GM12878 (cell line): ENCODE measurements around the gene GDNF. TPM values are rescaled to one million over a fixed set of nuclear protein-coding genes. Genes with fewer than 3 reads are reported as not detected.
A peak's percentile ranks its signal among the peaks of the same experiment; 100 is the strongest.

Experiments used
- ATAC-seq: fragments of 200-7000 bp; cut with Tn5 transposase; 3 replicates; pipeline ENCODE4 v1.9.1; 2020; ENCODE audit warnings: mild to moderate bottlenecking, moderate library complexity
- BruUV-seq: library from RNA; stranded (reverse); fragments of 400-500 nt; replicated peaks from 2 replicates; lab custom pipeline; 2021; lab: Mats Ljungman, UMichigan
- CTCF ChIA-PET: fragments of 300-600 bp; sonication (Branson Sonifier 250); formaldehyde crosslinking; extraction: SDS; loops from one replicate; lab custom pipeline; 2021; ENCODE audit warnings: inconsistent platforms; lab: Yijun Ruan, JAX
- POLR2A ChIA-PET: fragments of 350-600 bp; formaldehyde crosslinking; extraction: SDS; loops from one replicate; lab custom pipeline; 2021; ENCODE audit warnings: inconsistent platforms; lab: Charles Lee
- RAD21 ChIA-PET: fragments of 300-600 bp; sonication (Branson Sonifier 250); formaldehyde crosslinking; loops from one replicate; lab custom pipeline; 2023; ENCODE audit warnings: antibody characterized with exemption; ENCODE audit not compliant: unreplicated experiment; lab: Charles Lee
- SMC1A ChIA-PET: fragments of 300-600 bp; sonication (Branson Sonifier 250); formaldehyde crosslinking; loops from one replicate; lab custom pipeline; 2023; ENCODE audit not compliant: unreplicated experiment, uncharacterized antibody; lab: Charles Lee
- DNase-seq: peaks from one replicate; pipeline ENCODE4 v3.0.0-alpha.2; 2011; ENCODE audit warnings: low read depth, low spot score
- FAIRE-seq: peaks from 3 replicates; lab custom pipeline; 2011; peaks lifted over from hg19 to GRCh38; lab: Jason Lieb, UNC
- H2AFZ ChIP-seq: 2 replicates; pipeline ENCODE4 v1.6.0; 2011; ENCODE audit warnings: low read depth, low read length, control low read depth; ENCODE audit not compliant: control insufficient read depth
- H3K27ac ChIP-seq: 2 replicates; pipeline ENCODE4 v1.5.1; 2011; ENCODE audit warnings: control low read depth; ENCODE audit not compliant: control insufficient read depth, insufficient read depth
- H3K27me3 ChIP-seq, 2 experiments: replicated peaks in 1 of 2; 2 replicates each; pipeline versions ENCODE4 v1.6.0 to v1.6.1; 2011; ENCODE audit warnings: low read length in 1 of 2; ENCODE audit not compliant: control insufficient read depth in 2 of 2, insufficient read depth in 2 of 2
- H3K36me3 ChIP-seq, 2 experiments: 2 replicates each; pipeline ENCODE4 v1.5.1; 2011; ENCODE audit warnings: low read length in 1 of 2; ENCODE audit not compliant: control insufficient read depth in 2 of 2, insufficient read depth in 2 of 2
- H3K4me1 ChIP-seq: 2 replicates; pipeline ENCODE4 v1.6.1; 2011; ENCODE audit warnings: mild to moderate bottlenecking, low read length, moderate library complexity, mixed read lengths; ENCODE audit not compliant: control insufficient read depth, insufficient read depth
- H3K4me2 ChIP-seq: 2 replicates; pipeline ENCODE4 v1.6.0; 2011; ENCODE audit warnings: control low read depth; ENCODE audit not compliant: control insufficient read depth, insufficient read depth
- H3K4me3 ChIP-seq: fragments of 200-600 bp; sonication (generic); 2 replicates; pipeline ENCODE4 v1.5.1; 2016
- H3K79me2 ChIP-seq: 2 replicates; pipeline ENCODE4 v1.6.0; 2011; ENCODE audit warnings: low read length; ENCODE audit not compliant: control insufficient read depth, insufficient read depth
- H3K9ac ChIP-seq: 2 replicates; pipeline ENCODE4 v1.8.0; 2011; ENCODE audit warnings: low read length, control low read depth, mixed read lengths; ENCODE audit not compliant: control insufficient read depth, insufficient read depth
- H3K9me3 ChIP-seq: replicated peaks from 3 replicates; pipeline ENCODE4 v1.5.1; 2011; ENCODE audit warnings: mild to moderate bottlenecking, low read length; ENCODE audit not compliant: control insufficient read depth, insufficient read depth
- H4K20me1 ChIP-seq: 2 replicates; pipeline ENCODE4 v1.6.0; 2011; ENCODE audit not compliant: control insufficient read depth, insufficient read depth
- ATF7 ChIP-seq: fragments of 450-650 bp; IDR thresholded peaks from 2 replicates; pipeline ENCODE4 v1.6.1; 2016; ENCODE audit warnings: low read depth, mild to moderate bottlenecking
- FOXM1 ChIP-seq: IDR thresholded peaks from 2 replicates; pipeline ENCODE4 v1.6.1; 2012; ENCODE audit warnings: low read depth, mild to moderate bottlenecking, inconsistent platforms, low read length, moderate library complexity
- HDGF ChIP-seq: fragments of 450-650 bp; IDR thresholded peaks from 2 replicates; pipeline ENCODE4 v1.6.1; 2016; ENCODE audit warnings: antibody characterized with exemption
- IKZF2 ChIP-seq, 2 experiments: fragments of 450-650 bp; IDR thresholded peaks; 2 replicates each; pipeline ENCODE4 v1.6.1; 2017; ENCODE audit warnings: mild to moderate bottlenecking in 2 of 2, moderate library complexity in 2 of 2
- JUNB ChIP-seq: IDR thresholded peaks from 2 replicates; pipeline ENCODE4 v1.6.1; 2016; ENCODE audit warnings: antibody characterized with exemption, mild to moderate bottlenecking
- LARP7 ChIP-seq: fragments of 450-650 bp; IDR thresholded peaks from 2 replicates; pipeline ENCODE4 v1.6.1; 2017; ENCODE audit warnings: mild to moderate bottlenecking
- MTA2 ChIP-seq: fragments of 450-650 bp; IDR thresholded peaks from 2 replicates; pipeline ENCODE4 v1.6.1; 2016; ENCODE audit warnings: low read depth, mild to moderate bottlenecking, moderate library complexity
- MYB ChIP-seq: fragments of 150-350 bp; IDR thresholded peaks from 2 replicates; pipeline ENCODE4 v1.6.1; 2014; ENCODE audit warnings: mild to moderate bottlenecking, low read depth, low read length, borderline replicate concordance
- NFIC ChIP-seq: IDR thresholded peaks from 2 replicates; pipeline ENCODE4 v1.6.1; 2012; ENCODE audit warnings: low read depth, mild to moderate bottlenecking, inconsistent platforms, low read length, moderate library complexity
- PML ChIP-seq: IDR thresholded peaks from 2 replicates; pipeline ENCODE4 v1.6.1; 2012; ENCODE audit warnings: low read length, inconsistent platforms
- SMAD1 ChIP-seq: fragments of 450-650 bp; IDR thresholded peaks from 2 replicates; pipeline ENCODE4 v1.6.1; 2018; ENCODE audit warnings: mild to moderate bottlenecking, low read depth; ENCODE audit not compliant: partially characterized antibody
- WGBS: methylation state at CpG from one replicate; pipeline ENCODE4 v1.1.6; 2016; ENCODE audit warnings: low lambda C conversion rate; ENCODE audit not compliant: insufficient replicate concordance, insufficient coverage; ENCODE audit errors: missing lambda C conversion rate; 5-methylcytosine and 5-hydroxymethylcytosine counted together
- in situ Hi-C: fragments of 300-500 bp; cut with MboI; formaldehyde crosslinking; loops from 9 replicates; pipeline ENCODE4 v1.14.3; 2018; ENCODE audit warnings: mixed read lengths
- intact Hi-C: fragments of 100-400 bp; cut with micrococcal nuclease; formaldehyde crosslinking; loops from one replicate; pipeline ENCODE4 v1.14.2; 2022; ENCODE audit not compliant: unreplicated experiment
- polyA plus RNA-seq, 11 experiments: library from polyadenylated mRNA; depleted of rRNA in 4 of 11; unstranded in 6 of 11; stranded (reverse) in 5 of 11; fragments of >200 nt; fragmentation: Nextera tagmentation in 4 of 11; fragmentation: Illumina TruSeq in 1 of 11; extraction: Ambion mirVana in 4 of 11; extraction: Trizol in 1 of 11; gene quantifications; 1 replicate in 1 of 11; 2 replicates in 10 of 11; pipeline versions ENCODE4 v1.2.1 to v1.2.3, GENCODE V29; 2011 to 2016; ENCODE audit warnings: inconsistent platforms in 2 of 11, missing spikeins in 2 of 11, low read depth in 1 of 11
- total RNA-seq, 4 experiments: library from RNA; depleted of rRNA in 3 of 4; stranded (reverse); fragments of >200 nt in 3 of 4; fragmentation: Illumina TruSeq in 1 of 4; extraction: Trizol in 1 of 4; gene quantifications; 2 replicates each; pipeline versions ENCODE4 v1.2.1 to v1.2.3, GENCODE V29; 2013 to 2021
- TF ChIP-seq, protein P1 (sequence below): fragments of 150-350 bp; IDR thresholded peaks from 2 replicates; pipeline ENCODE4 v1.6.1; 2016; ENCODE audit warnings: low read depth, low read length
- TF ChIP-seq, protein P2 (sequence below): fragments of 450-650 bp; IDR thresholded peaks from 2 replicates; pipeline ENCODE4 v1.6.1; 2018; ENCODE audit warnings: mild to moderate bottlenecking, low read depth, moderate library complexity; ENCODE audit not compliant: partially characterized antibody
- TF ChIP-seq, protein P3 (sequence below): fragments of 450-650 bp; IDR thresholded peaks from 2 replicates; pipeline ENCODE4 v1.6.1; 2017; ENCODE audit warnings: antibody characterized with exemption, mild to moderate bottlenecking, moderate library complexity

The GDNF gene
- total and polyA plus RNA-seq, 10 of the 15 experiments (the other 5 are each of a cell fraction or from before 2014, with no cell fraction given), result not detected

DNA sequence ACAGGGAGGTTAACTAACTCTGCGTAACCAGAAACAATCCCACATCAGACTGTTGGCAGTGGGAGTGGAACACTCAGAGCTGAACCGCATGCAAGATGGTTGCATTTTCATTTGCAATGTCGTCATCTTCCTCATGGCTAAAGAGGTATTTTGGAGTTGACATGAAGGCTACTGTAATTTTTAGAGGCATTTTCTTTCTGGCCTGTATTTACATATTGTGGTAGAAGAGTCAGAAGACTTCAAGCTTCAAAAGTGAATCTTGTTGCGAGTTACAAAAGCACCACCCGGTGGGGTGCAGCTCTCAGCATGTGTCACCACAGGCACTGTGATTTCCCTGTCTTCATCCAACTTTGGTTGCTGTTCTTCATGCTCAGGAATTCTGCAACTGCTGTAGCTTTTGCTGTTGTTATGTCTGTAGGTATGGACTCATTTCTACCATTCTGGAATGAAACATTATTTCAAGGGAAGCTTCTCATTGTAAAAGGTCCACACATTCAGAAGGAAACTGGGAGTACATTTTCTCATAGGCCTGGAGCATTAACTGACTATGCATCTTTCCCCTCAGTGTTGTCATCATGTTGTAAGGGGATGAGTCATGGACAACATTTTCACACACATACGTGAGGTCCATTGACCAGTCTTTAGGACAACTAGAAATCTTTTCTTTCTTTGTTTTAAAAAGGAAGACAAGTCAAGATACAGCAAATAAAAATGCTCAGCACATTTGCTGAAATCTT lies 35.4 kb upstream of the GDNF start (continued):
- TF ChIP-seq, protein P1, sequence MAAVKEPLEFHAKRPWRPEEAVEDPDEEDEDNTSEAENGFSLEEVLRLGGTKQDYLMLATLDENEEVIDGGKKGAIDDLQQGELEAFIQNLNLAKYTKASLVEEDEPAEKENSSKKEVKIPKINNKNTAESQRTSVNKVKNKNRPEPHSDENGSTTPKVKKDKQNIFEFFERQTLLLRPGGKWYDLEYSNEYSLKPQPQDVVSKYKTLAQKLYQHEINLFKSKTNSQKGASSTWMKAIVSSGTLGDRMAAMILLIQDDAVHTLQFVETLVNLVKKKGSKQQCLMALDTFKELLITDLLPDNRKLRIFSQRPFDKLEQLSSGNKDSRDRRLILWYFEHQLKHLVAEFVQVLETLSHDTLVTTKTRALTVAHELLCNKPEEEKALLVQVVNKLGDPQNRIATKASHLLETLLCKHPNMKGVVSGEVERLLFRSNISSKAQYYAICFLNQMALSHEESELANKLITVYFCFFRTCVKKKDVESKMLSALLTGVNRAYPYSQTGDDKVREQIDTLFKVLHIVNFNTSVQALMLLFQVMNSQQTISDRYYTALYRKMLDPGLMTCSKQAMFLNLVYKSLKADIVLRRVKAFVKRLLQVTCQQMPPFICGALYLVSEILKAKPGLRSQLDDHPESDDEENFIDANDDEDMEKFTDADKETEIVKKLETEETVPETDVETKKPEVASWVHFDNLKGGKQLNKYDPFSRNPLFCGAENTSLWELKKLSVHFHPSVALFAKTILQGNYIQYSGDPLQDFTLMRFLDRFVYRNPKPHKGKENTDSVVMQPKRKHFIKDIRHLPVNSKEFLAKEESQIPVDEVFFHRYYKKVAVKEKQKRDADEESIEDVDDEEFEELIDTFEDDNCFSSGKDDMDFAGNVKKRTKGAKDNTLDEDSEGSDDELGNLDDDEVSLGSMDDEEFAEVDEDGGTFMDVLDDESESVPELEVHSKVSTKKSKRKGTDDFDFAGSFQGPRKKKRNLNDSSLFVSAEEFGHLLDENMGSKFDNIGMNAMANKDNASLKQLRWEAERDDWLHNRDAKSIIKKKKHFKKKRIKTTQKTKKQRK, result no peak
- TF ChIP-seq ATF7, result peak; percentile 65
- TF ChIP-seq HDGF, result no peak
- TF ChIP-seq SMAD1, result no peak
- 0 out of 4 replicates have a peak, but pooled peaks of 1 of the 2 experiments have one; percentile 39 for TF ChIP-seq IKZF2 (IDR thresholded peaks at IDR 0.05)
- TF ChIP-seq JUNB, result peak; percentile 53
- TF ChIP-seq NFIC, result 0 out of 2 replicates have a peak, but pooled peaks have one; percentile 28

DNA sequence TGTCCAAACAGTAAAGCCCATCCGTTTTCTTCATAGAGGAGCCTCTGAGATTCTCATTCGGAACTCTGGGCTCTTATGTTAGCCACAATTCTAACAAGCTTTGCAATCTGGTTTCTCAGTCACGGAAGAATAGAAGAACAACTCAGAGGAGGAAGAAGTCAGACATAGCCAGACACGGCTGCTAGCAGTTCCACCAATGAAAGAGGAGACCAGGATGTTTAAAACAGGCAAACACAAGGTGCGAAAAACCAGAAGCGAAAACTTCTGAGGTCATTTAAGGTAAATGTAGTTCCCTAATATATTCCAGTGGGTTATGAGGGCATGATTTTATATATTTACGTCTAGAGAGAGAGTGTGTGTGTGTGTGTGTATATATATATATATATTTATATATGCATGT lies 34.1 kb upstream of the GDNF start:
- WGBS, result 52% methylated on average over 7 of the region's 7 CpGs
- no peak for FAIRE-seq
- H3K9me3 ChIP-seq, result no peaks in the 10 kb centered on the region; the same call in 2 of the 3 replicates
- no peaks in the 10 kb centered on the region for H3K4me1 ChIP-seq
- no peaks in the 10 kb centered on the region for H4K20me1 ChIP-seq
- no peak for DNase-seq
- CTCF ChIA-PET, result interaction anchor here (1.3 kb wide), 1 partner anchor 25 kb away, joined by 7 read pairs; no protein-coding TSS in a partner anchor
- SMC1A ChIA-PET, result interaction anchor here (0.6 to 1.8 kb wide), 3 partner anchors 9 to 17 kb away, joined by 3 to 5 read pairs (median 4); no protein-coding TSS in a partner anchor
- POLR2A ChIA-PET, result no interaction called here
- no peaks in the 10 kb centered on the region for H3K79me2 ChIP-seq
- no peak overlapping the region for H2AFZ ChIP-seq
- ATAC-seq, result peak; percentile 50
- H3K36me3 ChIP-seq, result no peaks in the 10 kb centered on the region
- RAD21 ChIA-PET, result no interaction called here
- no peak overlapping the region for H3K27ac ChIP-seq
- no peak overlapping the region for H3K4me2 ChIP-seq
- no peak overlapping the region for H3K4me3 ChIP-seq
- intact Hi-C loops, result no loop called here
- peaks cover 0 to 2% of the 10 kb centered on the region in 2 experiments; a peak in 1 of 4 replicates for H3K27me3 ChIP-seq
- BruUV-seq, result no TSS peak
- in situ Hi-C loops, result no loop called here
- H3K9ac ChIP-seq, result no peak overlapping the region
- TF ChIP-seq FOXM1, result no peak
- TF ChIP-seq LARP7, result no peak
- TF ChIP-seq, protein P2, sequence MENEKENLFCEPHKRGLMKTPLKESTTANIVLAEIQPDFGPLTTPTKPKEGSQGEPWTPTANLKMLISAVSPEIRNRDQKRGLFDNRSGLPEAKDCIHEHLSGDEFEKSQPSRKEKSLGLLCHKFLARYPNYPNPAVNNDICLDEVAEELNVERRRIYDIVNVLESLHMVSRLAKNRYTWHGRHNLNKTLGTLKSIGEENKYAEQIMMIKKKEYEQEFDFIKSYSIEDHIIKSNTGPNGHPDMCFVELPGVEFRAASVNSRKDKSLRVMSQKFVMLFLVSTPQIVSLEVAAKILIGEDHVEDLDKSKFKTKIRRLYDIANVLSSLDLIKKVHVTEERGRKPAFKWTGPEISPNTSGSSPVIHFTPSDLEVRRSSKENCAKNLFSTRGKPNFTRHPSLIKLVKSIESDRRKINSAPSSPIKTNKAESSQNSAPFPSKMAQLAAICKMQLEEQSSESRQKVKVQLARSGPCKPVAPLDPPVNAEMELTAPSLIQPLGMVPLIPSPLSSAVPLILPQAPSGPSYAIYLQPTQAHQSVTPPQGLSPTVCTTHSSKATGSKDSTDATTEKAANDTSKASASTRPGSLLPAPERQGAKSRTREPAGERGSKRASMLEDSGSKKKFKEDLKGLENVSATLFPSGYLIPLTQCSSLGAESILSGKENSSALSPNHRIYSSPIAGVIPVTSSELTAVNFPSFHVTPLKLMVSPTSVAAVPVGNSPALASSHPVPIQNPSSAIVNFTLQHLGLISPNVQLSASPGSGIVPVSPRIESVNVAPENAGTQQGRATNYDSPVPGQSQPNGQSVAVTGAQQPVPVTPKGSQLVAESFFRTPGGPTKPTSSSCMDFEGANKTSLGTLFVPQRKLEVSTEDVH, result no peak
- TF ChIP-seq MTA2, result no peak
- TF ChIP-seq, protein P3, sequence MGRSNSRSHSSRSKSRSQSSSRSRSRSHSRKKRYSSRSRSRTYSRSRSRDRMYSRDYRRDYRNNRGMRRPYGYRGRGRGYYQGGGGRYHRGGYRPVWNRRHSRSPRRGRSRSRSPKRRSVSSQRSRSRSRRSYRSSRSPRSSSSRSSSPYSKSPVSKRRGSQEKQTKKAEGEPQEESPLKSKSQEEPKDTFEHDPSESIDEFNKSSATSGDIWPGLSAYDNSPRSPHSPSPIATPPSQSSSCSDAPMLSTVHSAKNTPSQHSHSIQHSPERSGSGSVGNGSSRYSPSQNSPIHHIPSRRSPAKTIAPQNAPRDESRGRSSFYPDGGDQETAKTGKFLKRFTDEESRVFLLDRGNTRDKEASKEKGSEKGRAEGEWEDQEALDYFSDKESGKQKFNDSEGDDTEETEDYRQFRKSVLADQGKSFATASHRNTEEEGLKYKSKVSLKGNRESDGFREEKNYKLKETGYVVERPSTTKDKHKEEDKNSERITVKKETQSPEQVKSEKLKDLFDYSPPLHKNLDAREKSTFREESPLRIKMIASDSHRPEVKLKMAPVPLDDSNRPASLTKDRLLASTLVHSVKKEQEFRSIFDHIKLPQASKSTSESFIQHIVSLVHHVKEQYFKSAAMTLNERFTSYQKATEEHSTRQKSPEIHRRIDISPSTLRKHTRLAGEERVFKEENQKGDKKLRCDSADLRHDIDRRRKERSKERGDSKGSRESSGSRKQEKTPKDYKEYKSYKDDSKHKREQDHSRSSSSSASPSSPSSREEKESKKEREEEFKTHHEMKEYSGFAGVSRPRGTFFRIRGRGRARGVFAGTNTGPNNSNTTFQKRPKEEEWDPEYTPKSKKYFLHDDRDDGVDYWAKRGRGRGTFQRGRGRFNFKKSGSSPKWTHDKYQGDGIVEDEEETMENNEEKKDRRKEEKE, result no peak
- no peak for TF ChIP-seq MYB
- TF ChIP-seq PML, result no peak
